ENCODE data around the gene ZNF280A.
"Not testable (repeated sequence)": the region's sequence is repeated elsewhere in the genome, so short reads cannot be mapped to it uniquely, and the experiment has no call there.

The ZNF280A gene

DNA sequence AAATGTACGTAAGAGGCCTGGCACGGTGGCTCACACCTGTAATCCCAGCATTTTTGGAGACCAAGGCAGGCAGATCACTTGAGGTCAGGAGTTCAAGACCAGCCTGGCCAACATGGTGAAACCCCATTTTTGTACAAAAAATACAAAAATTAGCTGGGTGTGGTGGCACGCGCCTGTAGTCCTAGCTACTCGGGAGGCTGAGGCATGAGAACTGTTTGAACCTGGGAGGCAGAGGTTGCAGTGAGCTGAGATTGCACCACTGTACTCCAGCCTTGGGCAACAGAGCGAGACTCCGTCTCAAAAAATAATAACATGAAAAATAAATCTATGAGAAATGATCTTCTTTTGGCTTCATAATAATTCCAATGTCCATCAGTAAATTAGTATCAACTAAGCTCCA lies 9.2 kb downstream of the ZNF280A start:
- not testable (repeated sequence) for DNase-seq

DNA sequence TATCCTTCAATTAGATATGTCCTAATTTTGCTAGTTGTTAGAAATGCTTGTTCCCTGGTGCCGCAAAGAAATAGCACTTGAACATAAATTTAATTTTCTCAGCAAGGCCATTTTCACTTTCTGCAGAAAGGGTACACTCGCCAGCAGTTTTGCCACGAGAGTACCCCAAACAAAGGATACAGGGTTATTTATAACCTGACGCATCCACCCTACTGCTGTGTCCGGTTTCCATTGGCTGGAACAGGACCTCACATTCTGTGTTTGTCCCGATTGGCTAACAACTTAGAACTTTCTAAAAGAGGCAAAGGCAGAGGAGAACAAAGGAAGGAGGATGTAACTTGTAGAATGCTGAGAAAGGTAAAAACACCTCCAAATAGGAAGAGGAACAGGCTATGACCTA lies 10.2 kb downstream of the ZNF280A start:
- DNase-seq, result not testable (repeated sequence)

DNA sequence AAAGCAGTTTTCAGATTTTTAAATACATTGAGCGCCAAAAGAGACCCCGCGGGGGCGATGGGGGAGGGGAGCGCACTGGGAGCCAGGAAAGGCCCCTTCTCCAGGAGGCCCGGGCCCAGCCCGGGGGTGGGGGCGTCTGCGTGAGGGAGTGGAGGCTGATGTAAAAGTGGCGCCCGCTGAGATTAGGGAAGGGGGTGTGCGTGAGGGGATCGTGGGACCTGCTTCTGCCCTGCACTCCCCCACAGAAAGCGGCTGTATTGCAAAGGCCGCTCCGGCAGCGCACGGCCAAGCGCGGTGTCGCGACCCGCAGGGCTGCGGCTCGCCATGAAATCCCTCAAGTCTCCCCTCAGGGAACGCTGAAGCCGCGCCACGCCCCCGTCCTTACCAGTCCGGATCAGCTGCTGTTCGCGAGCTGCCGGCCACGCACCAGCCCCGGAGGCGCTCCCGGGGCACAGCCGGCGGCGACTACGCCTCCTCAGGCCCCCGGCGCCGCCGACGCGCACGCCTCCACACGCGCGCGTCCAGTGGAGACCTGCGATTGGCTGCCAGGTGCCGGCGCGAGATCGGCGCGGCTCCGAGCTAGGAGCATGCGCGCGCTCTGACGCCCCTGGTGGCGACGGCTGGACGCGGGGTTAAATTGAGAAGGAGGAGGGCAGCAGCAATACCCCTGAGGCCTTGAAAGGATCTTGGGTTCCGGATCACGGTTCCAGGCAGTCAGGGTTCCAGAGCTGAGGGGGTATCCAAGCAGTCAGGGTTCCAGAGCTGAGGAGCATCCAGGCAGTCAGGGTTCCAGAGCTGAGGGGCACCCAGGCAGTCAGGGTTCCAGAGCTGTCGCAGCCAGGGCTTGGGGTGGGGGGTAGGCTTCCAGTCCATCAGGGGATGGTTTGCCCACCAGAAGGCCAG lies 11.5 kb downstream of the ZNF280A start, which contains the start of gene ZNF280B:
Gene ZNF280B (minus strand): TSS at position 469 of the 903 bp plus-strand sequence. CDS start 19,344 bp downstream, outside the sequence.
- peak; percentile 54 for DNase-seq

DNA sequence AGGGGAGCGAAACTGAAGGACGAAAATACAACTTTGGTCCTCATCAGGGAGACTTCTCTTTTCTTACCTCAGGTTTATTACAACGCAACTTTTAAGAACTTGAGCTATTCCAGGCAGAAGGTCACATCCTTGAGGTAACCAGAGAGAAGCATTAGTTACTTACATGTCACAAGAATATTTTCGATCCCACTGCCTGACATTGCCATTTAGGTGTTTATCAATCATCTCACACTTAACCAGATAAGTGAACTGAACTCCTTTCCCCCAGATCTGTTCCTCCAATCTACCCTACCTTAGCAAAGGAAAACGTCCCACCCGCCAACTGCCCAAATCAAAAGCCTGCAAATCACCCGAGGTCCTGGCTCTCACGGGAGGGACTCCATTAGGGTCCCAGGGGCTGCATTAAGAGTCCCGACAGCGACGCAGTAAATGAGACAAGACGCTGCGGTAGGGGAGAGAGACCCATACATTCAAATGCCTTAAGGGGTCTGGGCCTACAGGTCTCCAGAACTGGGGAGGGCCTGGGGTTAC lies 12.3 kb downstream of the ZNF280A start:
- no peak for DNase-seq

DNA sequence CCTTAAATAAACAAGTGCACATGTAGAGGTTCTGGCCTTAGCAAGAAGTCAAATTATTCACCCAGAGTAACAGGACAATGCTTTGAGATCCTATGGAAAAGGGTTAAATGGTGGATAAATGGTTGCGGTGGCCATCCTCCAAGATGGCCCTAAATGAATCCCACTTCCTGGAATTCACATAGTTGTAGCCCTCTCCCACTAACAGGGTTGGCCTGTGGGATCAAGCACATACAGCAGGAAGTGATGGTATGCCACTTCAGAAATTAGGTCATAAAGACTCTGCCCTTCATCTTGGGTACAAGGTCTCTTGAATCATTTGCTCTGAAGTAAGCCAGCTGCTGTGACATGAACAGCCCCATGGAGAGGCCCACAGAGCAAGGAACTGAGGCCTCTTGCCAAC lies 13.3 kb downstream of the ZNF280A start:
- no peak for DNase-seq

DNA sequence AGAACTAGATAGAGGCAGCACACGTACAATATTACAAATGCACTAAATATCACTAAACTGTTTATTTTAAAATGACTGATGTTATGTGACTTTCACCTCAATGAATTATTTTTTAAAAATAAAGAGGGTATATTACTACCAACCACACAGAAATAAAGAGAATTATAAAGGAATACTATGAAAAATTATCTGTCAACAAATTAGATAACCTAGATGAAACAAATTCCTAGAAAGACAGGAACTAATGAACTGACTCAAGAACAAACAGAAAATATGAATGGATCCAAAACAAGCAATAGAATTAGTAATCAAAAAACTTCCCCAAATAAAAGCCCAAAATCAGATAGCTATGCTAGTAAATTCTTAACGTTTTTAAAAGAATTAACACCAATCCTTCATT lies 21.8 kb downstream of the ZNF280A start:
- no peak for DNase-seq

DNA sequence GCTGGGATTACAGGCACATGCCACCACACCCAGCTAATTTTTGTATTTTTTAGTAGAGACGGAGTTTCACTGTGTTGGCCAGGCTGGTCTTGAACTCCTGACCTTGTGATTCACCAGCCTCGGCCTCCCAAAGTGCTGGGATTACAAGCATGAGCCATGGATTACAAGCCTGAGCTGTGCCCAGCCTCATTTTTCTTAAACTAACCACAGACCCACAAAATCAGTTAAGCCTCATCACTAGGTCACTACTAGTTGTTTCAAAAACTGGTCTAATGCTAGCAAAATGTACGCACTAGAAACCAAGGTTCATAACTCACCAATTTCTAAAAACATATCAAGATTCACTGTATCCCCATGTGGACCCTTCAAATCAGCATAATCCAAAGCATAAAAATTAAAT lies 28.5 kb downstream of the ZNF280A start:
- DNase-seq, result not testable (repeated sequence)

DNA sequence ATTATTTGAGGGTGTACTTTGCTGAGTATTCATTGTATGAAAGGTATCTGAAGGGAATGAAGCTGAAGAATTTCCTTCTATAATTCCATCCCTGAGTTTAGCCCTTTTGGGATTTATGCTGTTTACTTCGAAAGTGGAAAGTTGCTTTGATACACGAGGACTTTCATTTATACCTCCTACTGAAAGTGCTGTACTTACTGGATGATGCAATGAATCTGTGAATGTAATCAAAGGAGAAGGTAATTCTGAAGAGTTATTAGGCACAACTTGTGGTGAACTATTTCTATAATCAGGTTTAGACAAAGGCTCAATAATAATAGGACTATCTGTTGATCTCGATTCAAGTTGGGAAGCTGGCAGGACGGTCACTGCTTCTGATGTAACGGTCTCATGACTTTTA lies 31.3 kb downstream of the ZNF280A start:
- DNase-seq, result no peak

DNA sequence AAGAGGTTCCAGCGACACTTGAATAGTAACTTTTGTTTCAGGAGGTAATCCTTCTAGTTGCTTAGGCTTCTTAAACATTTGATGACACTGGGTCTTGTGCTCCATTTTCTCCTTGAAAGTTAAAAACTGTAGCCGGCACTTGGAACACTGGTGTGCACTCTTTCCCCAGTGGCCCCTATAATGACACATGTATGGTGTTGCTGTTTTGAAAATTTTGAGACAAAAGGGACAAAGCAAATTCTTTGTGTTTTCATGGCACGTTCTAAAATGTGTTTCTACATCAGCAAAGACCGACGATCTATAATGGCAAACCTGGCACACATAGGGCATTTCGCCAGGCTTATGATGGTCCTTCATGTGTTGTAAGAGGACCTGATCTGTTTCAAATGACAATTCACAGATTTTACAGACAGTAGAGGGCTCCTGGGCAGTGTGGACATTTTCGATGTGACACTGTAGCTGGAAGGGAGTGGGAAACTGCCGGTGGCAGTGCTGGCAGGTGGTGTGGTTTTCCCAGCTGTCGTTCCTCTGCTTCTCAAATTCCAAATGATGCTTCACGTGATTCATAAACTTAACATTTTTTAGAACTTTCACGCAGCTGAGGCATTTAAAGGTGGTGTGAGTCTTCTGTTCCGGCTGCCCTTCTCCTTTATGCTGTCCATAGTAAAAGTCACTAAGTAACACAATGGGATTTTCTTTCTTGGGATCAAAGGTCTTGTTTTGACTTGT lies 32.0 kb downstream of the ZNF280A start:
- DNase-seq, result no peak

DNA sequence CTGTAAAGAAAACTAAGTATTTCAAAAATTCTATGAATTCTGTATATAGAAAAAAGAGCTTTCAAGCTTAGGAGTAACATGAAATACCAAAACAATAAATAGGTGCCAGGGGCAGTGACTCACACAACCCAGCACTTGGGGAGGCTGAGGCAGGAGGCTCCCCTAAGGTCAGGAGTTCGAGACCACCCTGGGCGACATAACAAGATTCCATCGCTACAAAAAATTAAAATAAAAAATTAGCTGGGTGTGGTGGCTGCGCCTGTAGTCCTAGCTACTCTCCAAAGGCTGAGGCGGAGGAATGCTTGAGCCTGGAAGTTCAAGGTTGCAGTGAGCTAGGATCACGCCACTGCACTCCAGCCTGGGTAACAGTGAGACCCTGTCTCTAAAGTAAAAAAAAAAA lies 33.0 kb downstream of the ZNF280A start:
- DNase-seq, result no peak

DNA sequence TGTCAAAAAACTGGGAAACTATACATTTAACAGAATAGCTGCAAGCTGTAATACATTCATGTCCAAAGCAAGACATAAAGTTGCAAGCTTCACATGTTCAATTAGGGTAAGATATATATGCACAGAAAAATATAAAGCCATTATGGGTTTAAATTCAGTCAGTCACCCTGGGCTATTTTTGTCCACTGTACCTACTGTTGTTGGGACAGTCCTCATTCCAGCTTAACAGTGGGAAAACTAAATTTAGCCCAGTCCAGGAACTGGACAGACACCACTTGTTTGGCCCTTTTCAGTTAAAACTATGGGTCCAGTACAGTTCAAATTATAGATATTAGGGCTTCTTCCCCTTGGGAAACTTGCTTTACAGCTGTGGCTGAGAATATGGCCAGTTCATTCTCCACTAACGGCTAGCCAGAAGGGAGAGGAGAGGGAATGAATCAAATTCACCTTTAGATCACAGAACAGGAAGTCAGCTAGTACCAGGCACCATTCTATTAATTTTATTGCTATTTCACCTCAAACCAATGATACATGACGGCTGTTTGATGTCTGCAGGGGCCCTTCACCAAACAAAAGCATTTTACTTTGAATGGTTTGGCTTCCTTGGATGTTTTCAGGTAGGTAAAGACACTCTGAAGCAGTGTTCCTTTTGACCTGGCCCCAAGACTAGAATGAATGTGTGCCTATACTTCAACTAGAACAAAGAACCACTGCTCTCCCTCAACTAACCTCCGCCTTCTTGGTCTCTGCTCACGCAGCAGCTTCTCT lies 33.8 kb downstream of the ZNF280A start:
- DNase-seq, result no peak

DNA sequence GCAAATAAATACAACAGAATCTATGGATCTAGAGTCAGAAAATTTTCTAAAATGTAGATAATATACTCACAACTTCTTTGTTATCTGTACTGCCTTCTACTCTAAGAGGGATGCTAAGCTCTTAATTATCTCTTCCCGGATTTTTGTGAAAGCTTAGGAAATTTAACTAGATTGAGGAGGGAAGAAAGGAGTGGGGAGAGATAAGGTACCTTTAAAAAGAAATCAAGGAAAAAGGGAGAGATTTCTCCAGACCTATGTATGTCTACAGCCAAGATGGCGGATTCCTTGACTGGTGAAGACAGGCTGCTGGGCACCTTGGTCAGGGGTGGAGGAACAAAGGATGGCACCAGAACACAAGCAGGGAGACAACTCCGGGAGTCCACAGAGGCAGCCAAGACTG lies 34.5 kb downstream of the ZNF280A start:
- DNase-seq, result no peak

DNA sequence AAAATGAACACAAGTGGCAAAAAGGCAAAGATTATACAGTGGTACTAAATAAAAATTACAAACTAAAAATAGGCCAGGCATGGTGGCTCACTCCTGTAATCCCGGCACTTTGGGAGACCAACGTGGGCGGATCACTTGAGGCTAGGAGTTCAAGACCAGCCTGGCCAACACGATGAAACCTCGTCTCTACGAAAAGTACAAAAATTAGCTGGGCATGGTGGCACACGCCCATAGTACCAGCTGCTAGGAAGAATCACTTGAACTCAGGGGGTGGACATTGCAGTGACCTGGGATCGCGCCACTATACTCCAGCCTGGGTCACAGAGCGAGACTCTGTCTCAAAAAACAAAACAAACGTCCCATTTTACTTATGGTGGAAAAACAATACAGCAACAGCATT lies 36.0 kb downstream of the ZNF280A start:
- DNase-seq, result no peak

DNA sequence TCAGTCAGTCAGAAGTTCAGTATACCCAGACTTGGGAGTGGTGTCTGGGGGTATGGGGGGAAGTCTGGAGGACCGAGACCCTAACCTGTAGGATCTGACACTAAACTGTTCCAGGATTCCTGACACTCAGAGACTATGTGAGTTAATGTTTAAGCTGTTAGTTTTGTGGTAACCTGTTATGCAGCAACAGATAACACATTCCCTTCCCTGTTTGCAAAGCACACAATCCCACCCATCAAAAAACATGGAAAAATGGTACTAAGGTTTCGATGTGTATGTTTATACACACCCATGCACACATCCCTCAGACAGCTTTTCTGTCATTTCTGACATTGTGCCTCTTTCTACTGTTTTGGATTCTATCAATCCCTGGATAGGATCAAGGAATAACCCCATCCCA lies 39.1 kb downstream of the ZNF280A start:
- no peak for DNase-seq

DNA sequence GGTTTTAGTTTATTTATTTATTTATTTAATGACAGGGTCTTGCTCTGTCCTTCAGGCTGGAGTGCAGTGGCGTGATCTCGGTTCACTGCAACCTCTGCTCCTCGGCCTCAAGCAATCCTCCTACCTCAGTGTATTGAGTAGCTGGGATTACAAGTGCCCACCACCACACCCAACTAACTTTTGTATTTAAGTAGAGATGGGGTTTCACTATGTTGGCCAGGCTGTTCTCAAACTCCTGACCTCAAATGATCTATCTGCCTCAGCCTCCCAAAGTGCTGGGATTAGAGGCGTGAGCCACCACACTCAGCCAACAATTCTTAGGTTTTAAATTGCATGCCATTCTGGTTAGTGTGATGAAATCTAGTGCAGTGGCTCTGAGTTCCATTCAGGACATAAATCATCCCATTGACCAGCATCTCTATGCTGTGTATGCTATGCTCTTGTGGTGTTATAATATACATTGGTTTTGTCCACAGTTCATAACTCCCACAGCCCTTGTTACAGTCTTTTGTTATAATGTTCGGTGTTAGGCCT lies 40.0 kb downstream of the ZNF280A start:
- DNase-seq, result no peak

DNA sequence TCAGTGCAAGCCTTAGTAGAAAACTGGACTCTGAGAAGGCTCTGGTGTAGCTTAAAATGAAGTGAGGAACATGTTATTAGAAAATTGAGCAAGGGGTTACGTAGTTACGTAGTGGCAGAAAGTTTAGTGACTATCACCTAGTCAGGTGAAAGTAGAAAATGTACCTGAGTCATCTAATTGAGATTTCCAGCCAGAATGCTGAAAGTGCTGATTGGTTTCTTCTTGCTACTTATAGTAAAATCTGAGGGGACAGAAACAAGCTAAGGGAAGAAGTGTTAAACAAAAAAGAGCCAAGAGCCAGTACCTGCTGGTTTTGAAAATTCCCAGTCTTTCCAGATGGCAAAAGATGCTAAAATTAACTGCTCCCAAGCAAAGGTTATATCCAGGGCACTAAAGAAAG lies 41.0 kb downstream of the ZNF280A start:
- no peak for DNase-seq

DNA sequence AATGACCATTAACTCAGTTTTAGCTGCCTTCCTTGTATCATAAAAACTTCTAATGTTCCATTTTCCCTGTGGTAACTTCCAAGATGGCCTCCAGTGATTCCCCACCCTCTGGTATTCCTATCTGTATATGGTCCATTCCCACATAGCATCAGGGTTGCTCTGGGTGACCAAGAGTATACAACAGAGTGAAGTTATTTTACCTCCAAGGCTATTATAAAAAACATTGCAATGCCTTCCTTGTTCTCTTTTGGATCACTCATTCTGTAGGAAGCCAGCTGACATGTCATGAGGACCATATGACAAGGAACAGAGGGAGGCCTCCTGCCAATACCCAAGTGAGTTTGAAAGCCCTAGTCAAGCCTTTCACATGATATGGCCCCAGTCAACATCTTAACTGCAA lies 41.6 kb downstream of the ZNF280A start:
- no peak for DNase-seq

DNA sequence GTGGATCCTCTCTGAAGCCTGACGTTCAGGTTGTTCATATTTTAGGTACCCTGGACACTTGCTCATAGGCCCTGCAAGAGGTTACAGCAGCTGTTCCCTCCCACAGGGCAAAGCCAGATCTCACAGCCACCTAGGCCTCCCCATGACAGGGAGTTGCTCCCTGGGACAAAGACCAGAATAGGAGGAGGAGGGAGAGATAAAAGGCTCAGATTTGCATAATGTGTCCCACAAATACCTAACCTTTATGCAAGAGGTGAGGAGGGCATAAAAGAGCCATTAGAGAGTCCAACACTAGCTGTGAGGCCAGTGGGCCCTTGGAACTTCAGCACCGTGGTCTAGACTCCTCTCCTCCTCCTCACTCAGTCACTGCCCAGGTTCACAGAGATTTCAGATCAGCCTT lies 45.3 kb downstream of the ZNF280A start:
- DNase-seq, result no peak

DNA sequence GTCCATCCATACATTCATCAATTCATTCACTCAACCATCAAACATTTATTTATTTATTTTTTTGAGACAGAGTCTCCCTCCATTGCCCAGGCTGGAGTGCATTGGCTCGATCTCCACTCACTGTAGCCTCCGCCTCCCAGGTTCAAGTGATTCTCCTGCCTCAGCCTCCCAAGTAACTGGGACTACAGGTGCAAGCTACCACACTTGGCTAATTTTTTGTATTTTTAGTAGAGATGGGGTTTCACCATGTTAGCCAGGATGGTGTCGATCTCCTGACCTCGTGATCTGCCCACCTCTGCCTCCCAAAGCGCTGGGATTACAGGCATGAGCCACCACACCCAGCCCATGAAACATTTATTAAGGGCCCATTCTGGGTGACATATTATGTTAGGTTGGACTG lies 49.0 kb downstream of the ZNF280A start:
- DNase-seq, result not testable (repeated sequence)

DNA sequence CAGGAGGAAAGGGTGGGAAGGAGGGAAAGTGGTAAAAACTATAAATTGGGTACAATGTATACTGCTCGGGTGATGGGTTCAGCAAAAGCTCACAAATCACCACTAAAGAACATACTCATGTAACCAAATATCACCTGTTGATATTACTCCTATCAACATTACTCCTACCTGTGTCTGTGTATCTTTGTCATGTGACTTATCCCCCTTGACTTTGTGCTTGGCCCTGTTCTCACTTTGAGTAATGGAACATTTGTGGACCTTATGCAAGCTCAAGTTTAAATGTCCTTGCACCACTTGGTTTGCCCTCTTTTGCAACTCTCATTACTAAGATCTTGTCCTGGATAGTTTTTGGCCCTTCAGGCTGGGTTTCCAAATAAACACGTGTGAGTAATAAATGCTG lies 50.5 kb downstream of the ZNF280A start:
- DNase-seq, result no peak

DNA sequence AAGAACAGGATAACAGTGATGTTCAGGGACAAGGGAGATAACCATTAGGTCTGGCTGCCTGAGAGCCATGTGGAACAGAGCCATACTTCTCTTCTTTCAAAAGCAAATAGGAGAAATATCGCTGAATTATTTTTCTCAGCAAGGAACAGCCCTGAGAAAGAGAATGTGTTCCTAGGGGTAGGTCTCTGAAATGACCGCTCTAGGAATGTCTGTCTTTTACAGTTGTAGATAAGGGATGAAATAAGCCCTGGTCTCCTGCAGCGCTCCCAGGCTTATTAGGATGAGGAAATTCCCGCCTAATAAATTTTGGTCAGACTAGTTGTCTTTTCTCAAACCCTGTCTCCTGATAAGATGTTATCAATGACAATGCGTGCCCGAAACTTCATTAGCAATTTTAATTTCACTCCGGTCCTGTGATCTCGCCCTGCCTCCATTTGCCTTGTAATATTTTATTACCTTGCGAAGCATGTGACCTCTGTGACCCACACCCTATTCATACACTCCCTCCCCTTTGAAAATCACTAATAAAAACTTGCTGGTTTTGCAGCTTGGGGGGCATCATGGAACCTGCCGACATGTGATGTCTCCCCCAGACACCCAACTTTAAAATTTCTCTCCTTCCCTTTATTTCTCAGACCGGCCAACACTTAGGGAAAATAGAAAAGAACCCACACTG lies 51.1 kb downstream of the ZNF280A start:
- DNase-seq, result not testable (repeated sequence)

DNA sequence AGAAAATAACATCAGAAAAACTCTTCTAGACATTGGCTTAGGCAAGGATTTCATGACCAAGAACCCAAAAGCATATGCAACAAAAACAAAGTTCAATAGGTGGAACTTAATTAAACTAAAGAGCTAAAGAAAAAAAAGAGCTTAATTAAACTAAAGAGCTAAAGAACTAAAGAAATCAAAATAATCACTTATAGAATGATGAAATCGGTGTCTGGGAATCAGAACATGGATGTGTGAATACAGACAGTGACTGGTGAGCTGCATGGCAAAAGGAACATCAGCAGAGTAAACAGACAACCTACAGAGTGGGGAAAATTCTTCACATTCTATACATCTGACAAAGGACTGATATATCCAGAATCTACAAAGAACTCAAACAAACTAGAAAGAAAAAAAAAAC lies 53.0 kb downstream of the ZNF280A start:
- DNase-seq, result no peak
